SJCRH30 (cell line): ENCODE data around the gene STIMATE. TPM values are rescaled to one million over a fixed set of nuclear protein-coding genes. Genes with fewer than 3 reads are reported as not detected.

Experiments
- DNase-seq, 2 experiments: peaks; one replicate each; pipeline ENCODE4 v3.0.0-alpha.2; 2015 to 2020
- H3K27ac ChIP-seq: fragments of 250-450 bp; sonication (Bioruptor Pico); 2 replicates; pipeline ENCODE4 v1.5.1; 2020; ENCODE audit warnings: mild to moderate bottlenecking, moderate library complexity
- H3K27me3 ChIP-seq: fragments of 250-450 bp; sonication (Bioruptor Pico); 2 replicates; pipeline ENCODE4 v1.5.1; 2020; ENCODE audit warnings: mild to moderate bottlenecking, moderate library complexity
- H3K36me3 ChIP-seq: fragments of 250-450 bp; sonication (Bioruptor Pico); 2 replicates; pipeline ENCODE4 v1.5.1; 2020; ENCODE audit warnings: mild to moderate bottlenecking, moderate library complexity
- H3K4me1 ChIP-seq: fragments of 250-450 bp; sonication (Bioruptor Pico); 2 replicates; pipeline ENCODE4 v1.5.1; 2020; ENCODE audit warnings: mild to moderate bottlenecking, moderate library complexity
- H3K4me3 ChIP-seq: fragments of 250-450 bp; sonication (Bioruptor Pico); 2 replicates; pipeline ENCODE4 v1.5.1; 2020; ENCODE audit warnings: mild to moderate bottlenecking, moderate library complexity
- H3K9me3 ChIP-seq: fragments of 250-450 bp; sonication (Bioruptor Pico); replicated peaks from 2 replicates; pipeline ENCODE4 v1.5.1; 2020; ENCODE audit warnings: mild to moderate bottlenecking, moderate library complexity
- total RNA-seq: library from RNA; depleted of rRNA; stranded (reverse); fragments of >200 nt; shearing (Covaris generic); gene quantifications from 2 replicates; pipeline ENCODE4 v1.2.3, GENCODE V29; 2014

Gene STIMATE
- total RNA-seq, 1 experiment from 2014 or later: 12.1 TPM

- no peak overlapping the region for H3K27ac ChIP-seq
- no peaks in the 10 kb centered on the region for H3K36me3 ChIP-seq
- H3K4me1 ChIP-seq: no peaks in the 10 kb centered on the region
Measured at GRCh38 chr3:52886049-52886730, 11.2 kb downstream of the STIMATE start.

GRCh38 chr3:52882377-52882776, 15.0 kb downstream of the STIMATE start:
- Histone ChIP-seq H3K36me3 (no peaks in the 10 kb centered on the region), H3K4me3 (no peak overlapping the region), H3K9me3 (no peaks in the 10 kb centered on the region), H3K4me1 (no peaks in the 10 kb centered on the region), H3K27me3 (no peaks in the 10 kb centered on the region), H3K27ac (no peak overlapping the region)
- no peak for DNase-seq

More at GRCh38 chr3:52886049-52886730, 11.2 kb downstream of the STIMATE start:
- no peak for DNase-seq
- H3K27me3 ChIP-seq: no peaks in the 10 kb centered on the region
- H3K4me3 ChIP-seq: no peak overlapping the region
- no peaks in the 10 kb centered on the region for H3K9me3 ChIP-seq

- no peak overlapping the region for H3K27ac ChIP-seq
- DNase-seq: no peak
Measured at GRCh38 chr3:52881871-52882270, 15.5 kb downstream of the STIMATE start.

GRCh38 chr3:52880474-52880873, 16.9 kb downstream of the STIMATE start:
- Histone ChIP-seq H3K36me3 (no peaks in the 10 kb centered on the region), H3K27me3 (no peaks in the 10 kb centered on the region), H3K9me3 (no peaks in the 10 kb centered on the region), H3K4me3 (no peak overlapping the region), H3K4me1 (no peaks in the 10 kb centered on the region), H3K27ac (no peak overlapping the region)
- DNase-seq: no peak

More at GRCh38 chr3:52881871-52882270, 15.5 kb downstream of the STIMATE start:
- Histone ChIP-seq H3K36me3 (no peaks in the 10 kb centered on the region), H3K4me1 (no peaks in the 10 kb centered on the region), H3K27me3 (no peaks in the 10 kb centered on the region), H3K9me3 (no peaks in the 10 kb centered on the region), H3K4me3 (no peak overlapping the region)

GRCh38 chr3:52880047-52880446, 17.3 kb downstream of the STIMATE start:
- Histone ChIP-seq H3K36me3 (no peaks in the 10 kb centered on the region), H3K27ac (no peak overlapping the region), H3K4me3 (no peak overlapping the region), H3K9me3 (no peaks in the 10 kb centered on the region), H3K4me1 (no peaks in the 10 kb centered on the region), H3K27me3 (no peaks in the 10 kb centered on the region)
- no peak for DNase-seq

DNA sequence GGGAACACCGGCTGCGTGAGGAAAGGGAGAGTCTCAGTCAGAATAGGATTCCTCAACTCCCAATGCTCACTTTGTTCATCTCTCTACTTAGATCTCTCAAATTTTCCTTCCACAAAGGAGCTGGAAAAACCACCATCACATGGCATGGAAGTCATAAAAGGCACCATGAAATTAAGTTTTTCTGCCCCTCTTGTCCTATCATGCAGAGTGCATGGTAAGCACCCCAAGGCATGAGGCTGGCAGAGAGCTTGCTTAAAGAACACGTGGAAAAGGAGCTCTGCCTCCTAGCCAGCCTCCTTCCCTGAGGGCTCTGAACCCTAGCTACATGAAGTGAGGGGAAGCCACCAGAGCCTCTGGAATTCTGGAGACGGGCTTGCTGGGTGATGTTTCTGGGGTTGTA, 17.8 kb downstream of the STIMATE start:
- no peaks in the 10 kb centered on the region for H3K36me3 ChIP-seq
- no peaks in the 10 kb centered on the region for H3K4me1 ChIP-seq
- no peaks in the 10 kb centered on the region for H3K27me3 ChIP-seq
- no peak overlapping the region for H3K27ac ChIP-seq
- no peak for DNase-seq
- no peak overlapping the region for H3K4me3 ChIP-seq
- no peaks in the 10 kb centered on the region for H3K9me3 ChIP-seq

GRCh38 chr3:52879090-52879489, 18.3 kb downstream of the STIMATE start:
- no peak overlapping the region for H3K4me3 ChIP-seq
- no peaks in the 10 kb centered on the region for H3K27me3 ChIP-seq
- H3K4me1 ChIP-seq: no peaks in the 10 kb centered on the region
- no peaks in the 10 kb centered on the region for H3K9me3 ChIP-seq
- no peak overlapping the region for H3K27ac ChIP-seq
- no peak for DNase-seq
- H3K36me3 ChIP-seq: no peaks in the 10 kb centered on the region

DNA sequence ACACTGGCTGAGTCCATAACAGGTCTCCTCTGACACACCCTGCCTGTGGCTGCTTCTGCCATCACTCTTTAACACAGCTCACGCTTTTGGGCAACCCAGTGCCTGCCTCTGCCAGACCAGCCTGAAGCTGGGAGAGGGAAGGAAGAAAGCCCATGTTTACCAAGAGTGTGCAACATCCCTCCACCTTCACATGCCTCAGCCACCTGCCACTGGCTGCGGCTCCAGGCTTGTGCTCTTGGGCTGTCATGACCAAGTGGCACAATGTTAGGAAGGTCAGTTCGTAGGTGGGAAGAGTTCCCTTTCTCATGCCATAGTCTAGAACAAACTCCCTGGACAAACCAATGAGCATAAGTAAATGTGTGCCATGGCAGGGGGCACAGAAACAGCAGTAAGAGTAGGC, 20.3 kb downstream of the STIMATE start:
- Histone ChIP-seq H3K27ac (no peak overlapping the region), H3K4me3 (no peak overlapping the region), H3K27me3 (no peaks in the 10 kb centered on the region), H3K4me1 (no peaks in the 10 kb centered on the region), H3K36me3 (no peaks in the 10 kb centered on the region), H3K9me3 (no peaks in the 10 kb centered on the region)
- DNase-seq: no peak

DNA sequence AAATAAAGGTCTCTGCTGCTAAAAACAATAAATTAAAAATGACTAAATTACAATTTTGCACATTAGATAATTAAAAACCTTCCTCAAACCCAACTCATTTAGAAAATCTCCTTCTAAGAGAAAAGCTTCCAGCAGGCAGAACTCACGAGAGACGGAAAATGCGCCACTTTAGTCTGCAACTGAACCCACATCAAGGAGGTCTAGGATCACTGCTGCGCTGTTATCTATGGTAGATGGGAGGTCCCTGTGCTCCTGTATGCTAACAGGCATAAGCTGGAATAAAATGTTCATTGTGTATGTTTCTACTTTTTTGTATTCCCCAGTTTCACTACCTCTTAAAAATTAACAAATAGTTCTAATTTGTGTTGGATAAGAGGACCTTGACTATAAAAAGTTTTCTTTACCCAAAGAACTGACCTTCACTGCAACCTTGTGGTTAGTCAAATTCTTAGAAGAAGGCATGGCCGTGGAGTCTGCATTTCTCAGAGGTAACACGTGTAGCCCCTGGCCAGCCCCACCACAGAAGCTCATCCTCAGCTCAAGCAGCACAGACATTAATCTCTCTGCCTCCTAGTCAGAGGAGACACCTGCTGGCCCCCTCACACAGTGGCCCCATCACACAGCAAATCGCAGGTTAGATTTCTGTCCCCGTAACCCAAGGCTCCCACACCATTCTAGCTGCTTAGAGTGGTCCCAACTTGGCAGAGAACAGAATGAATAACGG, 22.3 kb downstream of the STIMATE start:
- Histone ChIP-seq H3K4me3 (no peak overlapping the region), H3K27ac (no peak overlapping the region), H3K27me3 (no peaks in the 10 kb centered on the region), H3K36me3 (no peaks in the 10 kb centered on the region), H3K4me1 (no peaks in the 10 kb centered on the region), H3K9me3 (no peaks in the 10 kb centered on the region)
- DNase-seq: no peak

- no peaks in the 10 kb centered on the region for H3K27me3 ChIP-seq
- no peaks in the 10 kb centered on the region for H3K9me3 ChIP-seq
- no peaks in the 10 kb centered on the region for H3K4me1 ChIP-seq
- no peak for DNase-seq
- no peaks in the 10 kb centered on the region for H3K36me3 ChIP-seq
- H3K4me3 ChIP-seq: no peak overlapping the region
- no peak overlapping the region for H3K27ac ChIP-seq
Measured at GRCh38 chr3:52874160-52874701, 23.1 kb downstream of the STIMATE start.

GRCh38 chr3:52873433-52874159, 23.8 kb downstream of the STIMATE start:
- Histone ChIP-seq H3K36me3 (no peaks in the 10 kb centered on the region), H3K27ac (no peak overlapping the region), H3K4me3 (no peak overlapping the region), H3K27me3 (no peaks in the 10 kb centered on the region), H3K4me1 (no peaks in the 10 kb centered on the region), H3K9me3 (no peaks in the 10 kb centered on the region)
- no peak for DNase-seq

DNA sequence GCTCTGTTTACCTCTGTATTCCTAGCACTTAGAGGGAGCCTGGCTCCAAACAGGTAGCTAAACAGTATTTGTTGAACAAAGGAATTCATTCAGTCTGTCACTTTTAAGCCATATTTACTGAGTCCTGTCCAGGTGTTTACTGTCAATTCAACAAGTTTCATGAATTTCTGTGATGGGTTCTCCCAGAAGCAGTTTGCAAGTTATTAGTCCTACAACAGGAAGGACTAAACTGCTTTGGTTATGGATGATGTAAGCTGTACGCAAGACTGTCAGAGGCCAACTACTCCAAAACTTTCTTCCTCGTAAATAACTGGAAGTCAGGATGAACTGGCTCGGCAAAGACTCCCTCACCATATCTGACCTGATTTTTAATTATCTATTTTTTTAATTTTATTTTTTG, 25.1 kb downstream of the STIMATE start:
- Histone ChIP-seq H3K9me3 (no peaks in the 10 kb centered on the region), H3K4me3 (no peak overlapping the region), H3K4me1 (no peaks in the 10 kb centered on the region), H3K27ac (no peak overlapping the region), H3K36me3 (no peaks in the 10 kb centered on the region), H3K27me3 (no peaks in the 10 kb centered on the region)
- no peak for DNase-seq

DNA sequence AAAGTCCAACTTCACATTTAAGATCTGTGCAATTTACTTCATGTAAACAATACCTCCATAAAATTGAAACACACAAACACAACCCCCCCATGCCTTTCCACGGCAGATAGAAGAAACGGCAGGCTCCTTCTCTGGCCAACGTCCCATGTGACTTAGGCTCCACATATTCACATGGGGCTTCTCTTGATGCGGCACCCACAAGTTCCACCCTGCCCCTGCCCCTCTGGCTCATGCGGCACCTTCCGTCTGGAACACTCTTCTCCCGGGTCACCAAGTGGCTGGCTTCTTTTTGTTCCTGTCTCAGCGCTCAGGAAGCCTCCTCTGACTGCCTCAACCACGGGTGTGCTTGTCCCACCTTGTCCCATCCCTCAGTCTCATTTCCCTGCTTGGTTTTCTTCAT, 25.6 kb downstream of the STIMATE start:
- no peaks in the 10 kb centered on the region for H3K9me3 ChIP-seq
- H3K27me3 ChIP-seq: no peaks in the 10 kb centered on the region
- no peak for DNase-seq
- no peaks in the 10 kb centered on the region for H3K4me1 ChIP-seq
- no peak overlapping the region for H3K4me3 ChIP-seq
- H3K36me3 ChIP-seq: no peaks in the 10 kb centered on the region
- no peak overlapping the region for H3K27ac ChIP-seq

DNA sequence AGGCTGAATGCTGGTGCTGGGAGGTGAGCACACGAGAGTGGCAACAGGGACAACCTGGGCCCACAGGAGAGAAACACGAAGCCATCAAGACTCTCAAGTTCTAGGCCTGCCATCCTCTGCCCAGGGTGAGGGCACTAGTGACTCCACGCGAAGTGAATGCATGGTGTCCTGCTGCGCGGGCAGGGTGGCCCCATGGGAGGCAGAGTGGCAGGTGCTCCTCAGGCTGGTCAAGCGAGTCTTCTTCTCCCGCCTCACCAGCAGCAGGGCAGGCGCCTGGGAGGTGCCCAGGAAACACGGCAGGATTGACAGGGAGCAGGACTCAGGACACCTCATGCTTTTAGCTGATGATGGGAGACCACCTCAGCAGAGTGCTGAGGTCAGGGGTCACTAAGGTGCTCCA, 26.9 kb downstream of the STIMATE start:
- Histone ChIP-seq H3K36me3 (no peaks in the 10 kb centered on the region), H3K27ac (no peak overlapping the region), H3K9me3 (no peaks in the 10 kb centered on the region), H3K4me1 (no peaks in the 10 kb centered on the region), H3K27me3 (no peaks in the 10 kb centered on the region), H3K4me3 (no peak overlapping the region)
- DNase-seq: no peak

DNA sequence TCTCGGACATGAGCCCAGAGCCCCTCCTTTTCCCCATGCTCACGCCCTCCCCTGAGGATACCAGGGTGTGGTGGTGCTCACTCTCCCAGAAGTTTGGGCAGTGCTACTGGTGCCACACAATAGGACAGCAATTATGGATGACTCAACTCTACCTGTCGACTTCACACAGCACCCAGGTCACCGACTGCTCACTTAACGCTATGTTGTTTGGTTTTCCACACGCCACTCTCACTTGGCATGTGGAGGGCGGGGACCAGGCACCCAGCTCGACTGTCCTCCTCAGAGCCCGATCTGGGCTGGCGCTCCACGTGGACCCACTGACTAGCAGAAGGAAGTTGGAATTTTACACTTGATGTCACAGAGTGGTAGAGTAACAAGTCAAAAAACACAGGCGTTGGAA, 30.9 kb downstream of the STIMATE start:
- Histone ChIP-seq H3K4me1 (no peaks in the 10 kb centered on the region), H3K27ac (no peak overlapping the region), H3K9me3 (no peaks in the 10 kb centered on the region), H3K36me3 (no peaks in the 10 kb centered on the region), H3K27me3 (no peaks in the 10 kb centered on the region), H3K4me3 (no peak overlapping the region)
- no peak for DNase-seq
